H9 (cell line): ENCODE data around the gene ELFN2. TPM values are rescaled to one million over a fixed set of nuclear protein-coding genes. Genes with fewer than 3 reads are reported as not detected.

Source experiments
- DNase-seq: peaks from one replicate; pipeline ENCODE4 v3.0.0-alpha.2; 2017
- H2AFZ ChIP-seq: one replicate; pipeline ENCODE4 v1.6.1; 2013; ENCODE audit warnings: mild to moderate bottlenecking, low read length, control low read depth, moderate library complexity
- H2AK5ac ChIP-seq: 2 replicates; pipeline ENCODE4 v1.6.1; 2013; ENCODE audit warnings: low read length, control low read depth, mixed read lengths; ENCODE audit not compliant: insufficient read length
- H2BK120ac ChIP-seq: one replicate; pipeline ENCODE4 v1.6.1; 2013; ENCODE audit warnings: low read depth, mild to moderate bottlenecking, low read length, control low read depth, inconsistent platforms; ENCODE audit not compliant: poor library complexity, severe bottlenecking
- H2BK12ac ChIP-seq: 2 replicates; pipeline ENCODE4 v1.6.1; 2013; ENCODE audit warnings: low read length, control low read depth, mixed read lengths, low read depth; ENCODE audit not compliant: insufficient read length
- H2BK15ac ChIP-seq: 2 replicates; pipeline ENCODE4 v1.6.1; 2013; ENCODE audit warnings: low read depth, low read length, control low read depth
- H2BK20ac ChIP-seq: one replicate; pipeline ENCODE4 v1.6.1; 2013; ENCODE audit warnings: low read depth, mild to moderate bottlenecking, low read length, control low read depth, inconsistent platforms; ENCODE audit not compliant: poor library complexity, severe bottlenecking
- H2BK5ac ChIP-seq: 2 replicates; pipeline ENCODE4 v1.6.1; 2013; ENCODE audit warnings: low read length, control low read depth, mixed read lengths; ENCODE audit not compliant: insufficient read length
- H3K14ac ChIP-seq: 2 replicates; pipeline ENCODE4 v1.6.1; 2013; ENCODE audit warnings: low read length, control low read depth; ENCODE audit not compliant: insufficient read depth
- H3K18ac ChIP-seq: 2 replicates; pipeline ENCODE4 v1.6.1; 2013; ENCODE audit warnings: low read depth, mild to moderate bottlenecking, mixed read lengths, low read length, control low read depth; ENCODE audit not compliant: insufficient read length
- H3K23ac ChIP-seq: 2 replicates; pipeline ENCODE4 v1.6.1; 2013; ENCODE audit warnings: low read length, control low read depth, mixed read lengths, low read depth; ENCODE audit not compliant: insufficient read length
- H3K23me2 ChIP-seq: 2 replicates; pipeline ENCODE4 v1.6.1; 2013; ENCODE audit warnings: low read depth, mild to moderate bottlenecking, mixed read lengths, low read length, control low read depth; ENCODE audit not compliant: insufficient read length, poor library complexity, severe bottlenecking
- H3K27ac ChIP-seq: 2 replicates; pipeline ENCODE4 v1.5.1; 2013; ENCODE audit warnings: low read length, control low read depth, mixed read lengths, low read depth; ENCODE audit not compliant: insufficient read length
- H3K27me3 ChIP-seq: 2 replicates; pipeline ENCODE4 v1.6.1; 2013; ENCODE audit warnings: low read length, control low read depth, inconsistent platforms; ENCODE audit not compliant: insufficient read depth
- H3K4ac ChIP-seq: 2 replicates; pipeline ENCODE4 v1.6.1; 2013; ENCODE audit warnings: low read depth, mild to moderate bottlenecking, control low read depth, inconsistent platforms, low read length, moderate library complexity
- H3K4me1 ChIP-seq: 2 replicates; pipeline ENCODE4 v1.6.1; 2013; ENCODE audit warnings: low read length, control low read depth, inconsistent platforms; ENCODE audit not compliant: insufficient read depth
- H3K4me2 ChIP-seq: 2 replicates; pipeline ENCODE4 v1.6.1; 2013; ENCODE audit warnings: low read length, control low read depth, mixed read lengths; ENCODE audit not compliant: insufficient read length, insufficient read depth
- H3K56ac ChIP-seq: 2 replicates; pipeline ENCODE4 v1.6.1; 2013; ENCODE audit warnings: low read depth, mild to moderate bottlenecking, mixed read lengths, low read length, control low read depth; ENCODE audit not compliant: insufficient read length
- H3K79me1 ChIP-seq: 2 replicates; pipeline ENCODE4 v1.6.1; 2013; ENCODE audit warnings: low read depth, mild to moderate bottlenecking, moderate library complexity, low read length, control low read depth, inconsistent platforms; ENCODE audit not compliant: insufficient read depth, poor library complexity, severe bottlenecking
- H3K79me2 ChIP-seq: 2 replicates; pipeline ENCODE4 v1.6.1; 2013; ENCODE audit warnings: low read length, control low read depth, inconsistent platforms; ENCODE audit not compliant: insufficient read depth
- H3K9ac ChIP-seq: 2 replicates; pipeline ENCODE4 v1.6.1; 2013; ENCODE audit warnings: low read length, control low read depth, mixed read lengths; ENCODE audit not compliant: insufficient read length; ENCODE audit errors: extremely low read depth
- H3K9me3 ChIP-seq: one replicate; pipeline ENCODE4 v1.6.1; 2013; ENCODE audit warnings: low read depth, low read length, inconsistent platforms; ENCODE audit not compliant: control insufficient read depth
- H3T11ph ChIP-seq: one replicate; pipeline ENCODE4 v1.6.1; 2013; ENCODE audit warnings: mild to moderate bottlenecking, low read length, control low read depth, inconsistent platforms
- H4K20me1 ChIP-seq: one replicate; pipeline ENCODE4 v1.6.1; 2013; ENCODE audit not compliant: control insufficient read depth, insufficient read length, insufficient read depth
- H4K5ac ChIP-seq: 2 replicates; pipeline ENCODE4 v1.6.1; 2013; ENCODE audit warnings: low read depth, mild to moderate bottlenecking, mixed read lengths, low read length, control low read depth; ENCODE audit not compliant: insufficient read length
- H4K8ac ChIP-seq: replicated peaks from 2 replicates; pipeline ENCODE4 v1.6.1; 2013; ENCODE audit warnings: low read length, control low read depth, mixed read lengths, low read depth; ENCODE audit not compliant: insufficient read length
- H4K91ac ChIP-seq: 2 replicates; pipeline ENCODE4 v1.6.1; 2013; ENCODE audit warnings: low read depth, mild to moderate bottlenecking, moderate library complexity, mixed read lengths, low read length, control low read depth; ENCODE audit not compliant: insufficient read length
- H3K27ac Mint-ChIP-seq, 3 experiments: 2 replicates in 2 of 3; 3 replicates in 1 of 3; pipeline ENCODE4 v1.8.0; 2020 to 2021; ENCODE audit warnings: mixed read lengths in 3 of 3, mild to moderate bottlenecking in 1 of 3, moderate library complexity in 1 of 3
- H3K27me3 Mint-ChIP-seq: 2 replicates; pipeline ENCODE4 v1.8.0; 2021; ENCODE audit warnings: low read depth, mild to moderate bottlenecking, moderate library complexity, mixed read lengths
- H3K36me3 Mint-ChIP-seq, 3 experiments: 2 replicates in 2 of 3; 3 replicates in 1 of 3; pipeline ENCODE4 v1.8.0; 2020 to 2021; ENCODE audit warnings: low read depth in 3 of 3, mixed read lengths in 3 of 3; ENCODE audit not compliant: insufficient read depth in 1 of 3
- H3K4me1 Mint-ChIP-seq, 2 experiments: 2 replicates each; pipeline ENCODE4 v1.8.0; 2020; ENCODE audit warnings: mixed read lengths in 2 of 2
- H3K4me3 Mint-ChIP-seq, 2 experiments: 2 replicates in 1 of 2; 3 replicates in 1 of 2; pipeline ENCODE4 v1.8.0; 2020 to 2021; ENCODE audit warnings: mild to moderate bottlenecking in 2 of 2, mixed read lengths in 2 of 2, moderate library complexity in 1 of 2
- H3K9me3 Mint-ChIP-seq, 2 experiments: 2 replicates in 1 of 2; 3 replicates in 1 of 2; pipeline ENCODE4 v1.8.0; 2020; ENCODE audit warnings: mild to moderate bottlenecking in 2 of 2, mixed read lengths in 2 of 2, moderate library complexity in 1 of 2
- CTCF ChIP-seq: fragments of 200-600 bp; sonication (generic); conservative IDR thresholded peaks from 3 replicates; pipeline ENCODE4 v1.8.0; 2021; ENCODE audit warnings: antibody characterized with exemption, mild to moderate bottlenecking
- WGBS: extraction: QIAGEN DNeasy Blood & Tissue Kit; methylation state at CpG from one replicate; pipeline ENCODE4 v1.1.7; 2013; ENCODE audit warnings: missing lambda C conversion rate, low lambda C conversion rate, mixed read lengths; ENCODE audit not compliant: insufficient read length; ENCODE audit errors: extremely low coverage; 5-methylcytosine and 5-hydroxymethylcytosine counted together
- total RNA-seq: library from RNA; stranded (reverse); gene quantifications from 2 replicates; pipeline ENCODE4 v1.2.1, GENCODE V29; 2021

The ELFN2 gene
- total RNA-seq, 1 experiment from 2014 or later: 0.70 TPM

DNA sequence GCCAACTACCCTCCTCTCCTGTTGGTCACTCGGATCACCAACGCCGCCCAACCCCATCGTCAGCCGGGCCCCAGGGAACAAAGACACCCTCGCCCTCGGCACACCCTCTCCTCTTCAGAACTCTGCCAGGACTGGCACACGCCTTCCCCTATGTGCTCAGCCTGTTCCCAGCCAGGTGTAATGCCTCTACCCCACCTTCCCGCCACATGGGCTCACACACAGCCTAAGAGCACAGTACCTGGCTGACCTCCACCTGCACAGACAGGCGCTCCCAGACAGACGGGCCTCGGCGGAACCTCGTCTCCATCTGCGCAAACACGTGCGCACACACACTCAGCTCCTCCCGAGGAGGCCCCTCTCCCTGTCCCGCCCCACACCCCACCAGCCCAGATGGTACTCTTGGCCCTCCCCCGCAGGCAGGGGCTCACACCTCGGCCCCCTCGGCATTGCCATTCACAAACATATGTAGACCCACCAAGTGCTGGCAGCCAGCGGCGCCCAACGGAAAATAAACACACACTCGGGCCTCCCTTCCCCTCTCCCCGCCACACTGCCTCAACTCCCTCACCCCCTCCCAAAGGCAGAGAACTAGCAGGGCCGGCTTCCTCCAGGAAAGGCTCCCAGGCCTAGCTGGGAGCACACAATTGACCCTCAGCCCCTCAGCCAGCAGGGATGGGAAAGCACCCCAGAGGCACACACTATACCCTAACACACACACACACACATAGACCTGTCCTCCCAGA, 8.5 kb downstream of the ELFN2 start:
- H4K91ac ChIP-seq: no peak overlapping the region
- no peak overlapping the region for H3K18ac ChIP-seq
- H3K27ac ChIP-seq: no peak overlapping the region
- H3K27ac Mint-ChIP-seq: no peak overlapping the region; a peak in 1 of 7 replicates
- no peaks in the 10 kb centered on the region for H3K4me1 ChIP-seq
- no peak overlapping the region for H3K9ac ChIP-seq
- H2BK120ac ChIP-seq: no peak overlapping the region
- H2AK5ac ChIP-seq: no peak overlapping the region
- H3K14ac ChIP-seq: no peak overlapping the region
- H3T11ph ChIP-seq: no peak overlapping the region
- no peak overlapping the region for H3K4me2 ChIP-seq
- no peak overlapping the region for H4K8ac ChIP-seq
- H3K79me2 ChIP-seq: no peaks in the 10 kb centered on the region
- WGBS: no CpG with 5 or more reads among the region's 28 CpGs
- no peak for DNase-seq
- no peak overlapping the region for H2BK5ac ChIP-seq
- no peaks in the 10 kb centered on the region for H3K36me3 Mint-ChIP-seq
- no peak overlapping the region for H2AFZ ChIP-seq
- no peaks in the 10 kb centered on the region; the same call in 1 of the 2 replicates for H3K27me3 ChIP-seq
- peak overlapping the region; percentile 77 to 84 for H3K4me3 Mint-ChIP-seq
- no peak overlapping the region for H2BK15ac ChIP-seq
- H3K4me1 Mint-ChIP-seq: peaks cover 23 to 44% of the 10 kb centered on the region in 2 experiments
- H3K56ac ChIP-seq: no peak overlapping the region
- peaks cover 63% of the 10 kb centered on the region for H3K27me3 Mint-ChIP-seq
- no peak overlapping the region for H3K23ac ChIP-seq
- no peaks in the 10 kb centered on the region for H3K9me3 ChIP-seq
- no peaks in the 10 kb centered on the region; a peak in 2 of 5 replicates for H3K9me3 Mint-ChIP-seq
- H3K79me1 ChIP-seq: no peaks in the 10 kb centered on the region
- no peak overlapping the region for H2BK12ac ChIP-seq
- no peak overlapping the region for H3K4ac ChIP-seq
- H3K23me2 ChIP-seq: peaks cover 9% of the 10 kb centered on the region
- H4K5ac ChIP-seq: no peak overlapping the region
- no peak for TF ChIP-seq CTCF
- no peak overlapping the region for H2BK20ac ChIP-seq
- H4K20me1 ChIP-seq: no peaks in the 10 kb centered on the region
